Activated T-cell treated with anti-CD3 and anti-CD28 coated beads, Interleukin-2, amount 50 U/mL, for 72 hours (primary cell): Measurements from ENCODE around the gene HSD17B3. TPM values are rescaled to one million over a fixed set of nuclear protein-coding genes. Genes with fewer than 3 reads are reported as not detected.

Experiments used
- ATAC-seq, 2 donors: fragments of 150-1000 bp; cut with Tn5 transposase; replicated peaks in 1 of 2; 2 replicates each; pipeline ENCODE4 v1.10.0; 2021; ENCODE audit warnings: moderate library complexity in 2 of 2, mild to moderate bottlenecking in 1 of 2
- DNase-seq, 2 donors: peaks; one replicate each; pipeline ENCODE4 v3.0.0; 2021 to 2022; ENCODE audit warnings: mixed read lengths in 1 of 2
- H3K27ac Mint-ChIP-seq: one replicate; pipeline ENCODE4 v1.8.0; 2022; ENCODE audit warnings: mild to moderate bottlenecking, moderate library complexity, mixed read lengths
- H3K27me3 Mint-ChIP-seq: one replicate; pipeline ENCODE4 v1.8.0; 2022; ENCODE audit warnings: low read depth, mixed read lengths
- H3K36me3 Mint-ChIP-seq, 2 donors: one replicate each; pipeline ENCODE4 v1.8.0; 2022; ENCODE audit warnings: mixed read lengths in 2 of 2, mild to moderate bottlenecking in 1 of 2; ENCODE audit not compliant: insufficient read depth in 2 of 2
- H3K4me1 Mint-ChIP-seq: one replicate; pipeline ENCODE4 v1.8.0; 2022; ENCODE audit warnings: low read depth, mixed read lengths
- H3K4me3 Mint-ChIP-seq, 2 donors: one replicate each; pipeline ENCODE4 v1.8.0; 2022; ENCODE audit warnings: mild to moderate bottlenecking in 2 of 2, mixed read lengths in 2 of 2, moderate library complexity in 2 of 2
- H3K9me3 Mint-ChIP-seq, 2 donors: one replicate each; pipeline ENCODE4 v1.8.0; 2022; ENCODE audit warnings: mixed read lengths in 2 of 2
- total RNA-seq, 2 donors: library from RNA; stranded (reverse); gene quantifications; one replicate each; pipeline ENCODE4 v1.2.3, GENCODE V29; 2022

Gene HSD17B3
- total RNA-seq, 2 donors from 2014 or later, result 0.81 TPM; not detected in 1

DNA sequence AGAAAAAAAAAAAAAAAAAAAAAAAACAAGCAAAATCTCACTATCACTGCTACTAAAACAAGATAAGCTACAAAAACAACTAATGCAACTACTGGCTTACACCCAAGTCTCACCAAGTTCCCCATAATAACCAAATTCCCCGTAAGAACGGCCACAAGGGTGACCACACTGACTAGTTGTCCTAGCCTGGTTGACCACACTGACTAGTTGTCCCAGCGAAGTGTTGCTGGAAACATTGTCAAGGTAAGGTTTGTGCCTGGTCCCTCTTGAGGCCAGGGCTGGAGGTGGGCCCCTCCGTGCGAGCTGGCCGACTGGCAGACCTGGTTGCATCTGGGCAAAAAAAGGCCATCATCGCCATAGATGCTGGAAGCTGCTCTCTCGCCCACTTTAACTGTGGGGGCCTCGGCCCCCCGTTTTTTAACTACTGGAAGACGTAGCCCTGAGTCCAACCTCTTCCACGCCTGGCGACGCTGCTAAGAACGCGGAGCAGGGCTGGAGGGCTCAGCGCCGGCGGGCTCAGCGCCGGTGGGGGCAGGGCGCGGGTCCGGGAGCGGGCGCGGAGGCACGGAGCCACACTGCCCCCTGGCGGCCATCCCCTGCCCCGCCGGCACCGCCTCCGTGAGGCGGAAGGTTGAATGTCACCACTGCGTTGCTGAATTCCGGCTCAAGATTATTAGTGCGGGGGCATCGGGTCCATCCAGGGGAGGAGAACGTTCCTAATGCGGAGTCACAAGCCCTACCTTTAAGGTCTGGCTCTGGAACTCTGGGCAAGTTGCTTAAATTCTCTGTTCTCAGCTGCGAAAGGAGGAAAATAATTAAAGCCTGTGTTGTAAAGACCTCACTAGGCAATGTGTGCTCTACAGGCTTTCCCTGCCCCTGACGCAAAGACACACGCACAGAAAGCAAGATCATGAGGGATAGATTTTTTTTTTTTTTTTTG lies 84.0 kb downstream of the HSD17B3 start:
- no peaks in the 10 kb centered on the region for H3K9me3 Mint-ChIP-seq
- DNase-seq (peak; percentile 80 to 87), ATAC-seq (peak; percentile 89)
- H3K4me3 Mint-ChIP-seq, result peak overlapping the region; percentile 55 to 69
- no peaks in the 10 kb centered on the region for H3K36me3 Mint-ChIP-seq
- H3K27me3 Mint-ChIP-seq, result peaks cover 68% of the 10 kb centered on the region
- H3K27ac Mint-ChIP-seq, result no peak overlapping the region
- H3K4me1 Mint-ChIP-seq, result peaks cover 15% of the 10 kb centered on the region

- no peaks in the 10 kb centered on the region for H3K9me3 Mint-ChIP-seq
- DNase-seq (no peak), ATAC-seq (no peak)
- H3K4me1 Mint-ChIP-seq, result peaks cover 15% of the 10 kb centered on the region
- peak overlapping the region; percentile 47 to 69 for H3K4me3 Mint-ChIP-seq
- no peaks in the 10 kb centered on the region for H3K36me3 Mint-ChIP-seq
- peaks cover 69% of the 10 kb centered on the region for H3K27me3 Mint-ChIP-seq
- no peak overlapping the region for H3K27ac Mint-ChIP-seq
These were observed 84.7 kb downstream of the HSD17B3 start for GRCh38 chr9:96217294-96217707.

- ATAC-seq, result no peak
- peaks cover 15% of the 10 kb centered on the region for H3K4me1 Mint-ChIP-seq
- no peaks in the 10 kb centered on the region for H3K36me3 Mint-ChIP-seq
- H3K9me3 Mint-ChIP-seq, result no peaks in the 10 kb centered on the region
- peaks cover 63% of the 10 kb centered on the region for H3K27me3 Mint-ChIP-seq
- no peak overlapping the region for H3K27ac Mint-ChIP-seq
- DNase-seq, result no peak
- H3K4me3 Mint-ChIP-seq, result no peak overlapping the region
These were observed 85.4 kb downstream of the HSD17B3 start for GRCh38 chr9:96216583-96216982.

DNA sequence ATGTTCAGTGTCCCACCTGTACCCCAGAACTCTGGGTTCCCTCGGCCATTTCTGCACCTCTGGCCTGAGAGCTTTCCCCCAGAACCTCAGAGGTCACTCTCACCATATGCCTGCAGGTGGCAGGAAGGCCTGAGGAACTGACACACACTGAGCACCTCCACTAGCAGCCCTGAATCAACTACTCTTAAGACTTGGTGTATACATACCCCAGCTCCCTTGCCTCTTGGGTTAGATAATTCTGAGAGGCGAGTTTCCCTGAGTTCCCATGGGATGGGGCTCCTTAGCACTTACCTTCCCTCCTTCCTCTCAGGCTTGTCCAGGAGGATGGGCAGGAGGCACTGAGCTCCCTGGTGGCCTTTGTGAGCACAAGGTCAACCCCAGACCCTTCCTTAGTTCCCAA lies 86.1 kb downstream of the HSD17B3 start:
- Mint-ChIP-seq H3K9me3 (no peaks in the 10 kb centered on the region), H3K27ac (no peak overlapping the region), H3K27me3 (peaks cover 62% of the 10 kb centered on the region), H3K36me3 (no peaks in the 10 kb centered on the region), H3K4me1 (peaks cover 15% of the 10 kb centered on the region), H3K4me3 (no peak overlapping the region)
- DNase-seq (no peak), ATAC-seq (no peak)

GRCh38 chr9:96214635-96215034 lies 87.3 kb downstream of the HSD17B3 start:
- Mint-ChIP-seq H3K27ac (no peak overlapping the region), H3K27me3 (peaks cover 71% of the 10 kb centered on the region), H3K36me3 (no peaks in the 10 kb centered on the region), H3K9me3 (no peaks in the 10 kb centered on the region), H3K4me3 (no peak overlapping the region), H3K4me1 (peaks cover 15% of the 10 kb centered on the region)
- ATAC-seq, result no peak
- no peak for DNase-seq

DNA sequence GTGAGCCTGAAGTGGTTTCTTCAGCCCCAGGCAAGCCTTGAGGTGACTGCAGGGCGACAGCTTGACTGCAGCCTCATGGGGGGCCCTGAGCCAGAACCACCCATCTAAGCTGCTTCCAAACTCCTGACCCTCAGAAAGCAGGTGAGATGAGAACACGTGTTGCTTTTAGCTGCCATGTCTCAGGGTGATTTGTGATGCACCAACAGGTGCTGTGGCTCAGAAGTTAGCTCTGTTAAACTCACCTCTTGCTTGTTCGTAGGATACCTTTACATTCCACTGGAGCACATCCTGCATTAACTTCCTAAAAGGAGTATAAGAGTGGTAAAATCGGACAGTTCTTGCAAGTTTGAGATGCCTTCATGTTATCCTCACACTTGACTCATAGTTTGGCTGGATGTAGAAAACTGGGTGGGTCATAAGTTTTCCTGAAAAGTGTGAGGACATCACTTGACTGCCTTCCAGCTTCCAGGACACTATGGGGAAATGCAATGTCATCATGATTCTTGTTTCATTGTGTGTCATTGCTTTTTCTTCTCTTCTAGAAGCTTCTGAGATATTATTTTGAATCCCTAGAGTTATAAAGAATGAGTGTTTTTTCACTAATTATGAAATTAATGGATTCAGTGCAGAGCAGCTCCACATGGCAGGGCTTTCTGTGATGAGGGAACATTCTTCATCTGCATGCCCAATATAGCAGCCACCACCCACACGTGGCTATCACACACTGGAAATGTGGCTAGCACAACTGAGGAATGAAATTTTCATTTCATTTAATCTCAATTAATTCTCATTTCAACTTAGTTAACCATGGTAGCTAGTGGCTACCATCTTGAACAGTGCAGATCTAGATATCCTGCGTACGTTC lies 92.3 kb downstream of the HSD17B3 start:
- H3K4me1 Mint-ChIP-seq, result no peaks in the 10 kb centered on the region
- no peaks in the 10 kb centered on the region for H3K36me3 Mint-ChIP-seq
- no peak overlapping the region for H3K27ac Mint-ChIP-seq
- no peak for ATAC-seq
- no peaks in the 10 kb centered on the region for H3K9me3 Mint-ChIP-seq
- peaks cover 33% of the 10 kb centered on the region for H3K27me3 Mint-ChIP-seq
- no peak for DNase-seq
- no peak overlapping the region for H3K4me3 Mint-ChIP-seq

- no peak overlapping the region for H3K4me3 Mint-ChIP-seq
- H3K27ac Mint-ChIP-seq, result no peak overlapping the region
- H3K4me1 Mint-ChIP-seq, result no peaks in the 10 kb centered on the region
- no peak for DNase-seq
- peaks cover 17% of the 10 kb centered on the region for H3K27me3 Mint-ChIP-seq
- H3K9me3 Mint-ChIP-seq, result no peaks in the 10 kb centered on the region
- no peak for ATAC-seq
- H3K36me3 Mint-ChIP-seq, result no peaks in the 10 kb centered on the region
These were observed 95.7 kb downstream of the HSD17B3 start for GRCh38 chr9:96206156-96206751.

- no peak overlapping the region for H3K4me3 Mint-ChIP-seq
- no peaks in the 10 kb centered on the region for H3K9me3 Mint-ChIP-seq
- DNase-seq (no peak), ATAC-seq (no peak)
- peaks cover 7% of the 10 kb centered on the region for H3K27me3 Mint-ChIP-seq
- H3K27ac Mint-ChIP-seq, result no peak overlapping the region
- H3K4me1 Mint-ChIP-seq, result no peaks in the 10 kb centered on the region
- H3K36me3 Mint-ChIP-seq, result no peaks in the 10 kb centered on the region
These were observed 97.1 kb downstream of the HSD17B3 start for GRCh38 chr9:96204853-96205252.

DNA sequence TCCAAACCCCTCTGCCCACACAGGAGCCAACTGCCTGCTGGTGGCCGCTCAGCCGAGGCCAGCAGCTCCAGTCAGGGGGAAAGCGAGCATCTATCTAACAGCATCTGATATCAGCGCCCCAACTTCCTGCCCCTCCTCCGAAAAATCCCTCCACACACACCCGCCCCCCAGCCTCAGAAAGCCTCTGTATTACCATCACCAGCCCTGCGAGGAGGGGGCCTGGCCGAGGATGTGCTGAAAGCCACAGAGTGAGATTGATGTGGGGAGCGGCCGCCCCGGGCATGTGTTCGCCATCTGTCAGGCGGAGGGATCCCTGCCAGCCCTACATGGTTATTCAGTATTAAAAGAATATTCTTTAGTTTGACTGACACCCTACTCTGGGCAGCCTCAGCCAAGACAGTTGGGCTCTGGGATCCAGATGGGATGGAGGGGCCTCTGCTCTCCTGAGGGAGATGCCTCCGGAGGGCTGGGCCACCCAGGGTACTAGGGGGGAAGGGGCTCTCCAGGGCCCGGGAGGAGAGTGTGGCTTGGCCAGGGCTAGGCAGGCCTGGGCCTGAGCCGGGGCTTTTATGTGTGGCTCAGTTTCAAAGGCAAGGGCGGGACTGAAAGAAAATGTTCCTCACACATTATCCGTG lies 98.0 kb downstream of the HSD17B3 start:
- no peak for DNase-seq
- Mint-ChIP-seq H3K27me3 (peaks cover 14% of the 10 kb centered on the region), H3K36me3 (no peaks in the 10 kb centered on the region), H3K9me3 (no peaks in the 10 kb centered on the region), H3K27ac (no peak overlapping the region), H3K4me1 (peaks cover 2% of the 10 kb centered on the region), H3K4me3 (no peak overlapping the region)
- ATAC-seq, result no peak

GRCh38 chr9:96202971-96203780 lies 98.8 kb downstream of the HSD17B3 start:
- Mint-ChIP-seq H3K4me1 (peaks cover 5% of the 10 kb centered on the region), H3K36me3 (no peaks in the 10 kb centered on the region), H3K4me3 (no peak overlapping the region), H3K27ac (no peak overlapping the region), H3K27me3 (peaks cover 19% of the 10 kb centered on the region), H3K9me3 (no peaks in the 10 kb centered on the region)
- DNase-seq (no peak), ATAC-seq (no peak)

GRCh38 chr9:96201140-96201539 lies 100.8 kb downstream of the HSD17B3 start:
- Mint-ChIP-seq H3K27ac (no peak overlapping the region), H3K36me3 (no peaks in the 10 kb centered on the region), H3K9me3 (no peaks in the 10 kb centered on the region), H3K4me1 (peaks cover 5% of the 10 kb centered on the region), H3K27me3 (peaks cover 28% of the 10 kb centered on the region), H3K4me3 (no peak overlapping the region)
- ATAC-seq, result no peak
- no peak for DNase-seq

DNA sequence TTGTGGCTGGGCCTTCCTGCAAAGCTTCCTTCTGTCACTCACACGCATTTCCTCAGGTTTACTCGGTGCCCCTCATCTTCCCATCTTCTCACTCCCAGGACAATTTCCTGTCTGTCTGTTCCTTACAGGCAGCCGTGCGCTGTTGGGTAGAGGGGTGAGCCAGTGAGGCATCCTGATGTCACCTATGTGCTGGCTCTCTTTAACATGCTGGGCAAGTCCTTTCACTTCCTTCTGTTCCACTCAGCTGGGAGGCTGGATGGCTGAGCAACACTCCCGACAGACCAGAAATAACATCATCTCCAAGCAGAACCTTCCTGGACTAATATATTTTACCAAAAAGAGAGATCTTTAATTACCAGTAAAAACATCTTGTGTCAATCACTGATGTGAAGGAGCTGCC lies 103.0 kb downstream of the HSD17B3 start:
- H3K4me3 Mint-ChIP-seq, result no peak overlapping the region
- no peaks in the 10 kb centered on the region for H3K9me3 Mint-ChIP-seq

More for the DNA sequence above, 103.0 kb downstream of the HSD17B3 start:
- no peak for ATAC-seq
- no peak for DNase-seq
- Mint-ChIP-seq H3K4me1 (peaks cover 5% of the 10 kb centered on the region), H3K27ac (no peak overlapping the region), H3K36me3 (no peaks in the 10 kb centered on the region), H3K27me3 (peaks cover 44% of the 10 kb centered on the region)
